B cell (primary cell): ENCODE data around the gene ARAP2. TPM values are rescaled to one million over a fixed set of nuclear protein-coding genes. Genes with fewer than 3 reads are reported as not detected.

Experiments
- ATAC-seq: fragments of 200-7000 bp; cut with Tn5 transposase; one replicate; pipeline ENCODE4 v1.10.0; 2021; ENCODE audit warnings: low read depth, mild to moderate bottlenecking, moderate number of reproducible peaks, moderate library complexity
- CTCF ChIA-PET: fragments of 350-600 bp; sonication (Branson Sonifier 250); formaldehyde crosslinking; loops from one replicate; lab custom pipeline; 2021; ENCODE audit warnings: antibody characterized with exemption, inconsistent platforms; lab: Charles Lee
- POLR2A ChIA-PET: fragments of 350-600 bp; sonication (Branson Sonifier 250); formaldehyde crosslinking; loops from one replicate; lab custom pipeline; 2021; ENCODE audit warnings: antibody characterized with exemption; lab: Charles Lee
- DNase-seq: peaks from one replicate; pipeline ENCODE4 v3.0.0; 2013
- H2AFZ ChIP-seq: 2 replicates; pipeline ENCODE4 v1.6.1; 2012; ENCODE audit warnings: mild to moderate bottlenecking, low read depth, low read length; ENCODE audit not compliant: insufficient read depth, poor library complexity, severe bottlenecking
- H3K27ac ChIP-seq, 2 donors: 1 replicate in 1 of 2; 2 replicates in 1 of 2; pipeline ENCODE4 v1.5.1; 2012 to 2013; ENCODE audit warnings: low read length in 2 of 2, mild to moderate bottlenecking in 2 of 2, moderate library complexity in 1 of 2
- H3K27me3 ChIP-seq, 4 experiments: fragments of 200-600 bp in 1 of 4; sonication (generic) in 1 of 4; replicated peaks in 1 of 4; 1 replicate in 2 of 4; 2 replicates in 2 of 4; pipeline versions ENCODE4 v1.6.1 to v1.7.0; 2013 to 2016; ENCODE audit warnings: low read length in 3 of 4, mild to moderate bottlenecking in 2 of 4, mixed read lengths in 1 of 4, moderate library complexity in 1 of 4; ENCODE audit not compliant: insufficient read depth in 4 of 4, control insufficient read depth in 3 of 4; ENCODE audit errors: control extremely low read depth in 1 of 4
- H3K36me3 ChIP-seq, 2 experiments: replicated peaks in 1 of 2; 1 replicate in 1 of 2; 2 replicates in 1 of 2; pipeline versions ENCODE4 v1.6.1 to v1.7.1; 2013; ENCODE audit warnings: low read length in 1 of 2; ENCODE audit not compliant: insufficient read depth in 2 of 2, control insufficient read depth in 1 of 2; ENCODE audit errors: control extremely low read depth in 1 of 2, extremely low read depth in 1 of 2
- H3K4me1 ChIP-seq, 2 donors: fragments of 200-600 bp in 1 of 2; sonication (generic) in 1 of 2; 1 replicate in 1 of 2; 2 replicates in 1 of 2; pipeline versions ENCODE4 v1.5.1 to v1.6.1; 2013 to 2017; ENCODE audit warnings: low read length in 2 of 2; ENCODE audit not compliant: control insufficient read depth in 2 of 2, insufficient read depth in 2 of 2
- H3K4me2 ChIP-seq: replicated peaks from 2 replicates; pipeline ENCODE3; 2012; ENCODE audit warnings: mild to moderate bottlenecking, low read depth, low read length; ENCODE audit not compliant: poor library complexity, severe bottlenecking
- H3K4me3 ChIP-seq, 5 experiments: fragments of 200-600 bp in 1 of 5; sonication (generic) in 1 of 5; 1 replicate in 3 of 5; 2 replicates in 2 of 5; pipeline versions ENCODE4 v1.5.1 to v1.7.0; 2011 to 2016; ENCODE audit warnings: low read length in 4 of 5, mild to moderate bottlenecking in 4 of 5, low read depth in 2 of 5, control low read depth in 1 of 5, moderate library complexity in 1 of 5; ENCODE audit not compliant: insufficient read depth in 1 of 5; ENCODE audit errors: control extremely low read depth in 1 of 5, extremely low read depth in 1 of 5
- H3K79me2 ChIP-seq: fragments of 200-600 bp; sonication (generic); one replicate; pipeline ENCODE4 v1.6.0; 2016; ENCODE audit warnings: low read length; ENCODE audit not compliant: control insufficient read depth, insufficient read depth
- H3K9ac ChIP-seq: fragments of 200-600 bp; sonication (generic); 2 replicates; pipeline ENCODE4 v1.6.1; 2017; ENCODE audit warnings: mild to moderate bottlenecking, low read length, moderate library complexity
- H3K9me3 ChIP-seq, 3 donors: one replicate each; pipeline versions ENCODE4 v1.6.1 to v1.7.1; 2013; ENCODE audit warnings: low read length in 2 of 3; ENCODE audit not compliant: control insufficient read depth in 2 of 3, insufficient read depth in 1 of 3; ENCODE audit errors: control extremely low read depth in 1 of 3
- H4K20me1 ChIP-seq: 2 replicates; pipeline ENCODE4 v1.6.0; 2012; ENCODE audit warnings: mild to moderate bottlenecking, low read length; ENCODE audit not compliant: insufficient read depth, control insufficient read depth, poor library complexity, severe bottlenecking
- H3K27ac Mint-ChIP-seq: one replicate; pipeline ENCODE4 v1.8.0; 2021; ENCODE audit warnings: mixed read lengths
- H3K27me3 Mint-ChIP-seq: one replicate; pipeline ENCODE4 v1.8.0; 2021; ENCODE audit warnings: mixed read lengths
- H3K4me1 Mint-ChIP-seq: one replicate; pipeline ENCODE4 v1.8.0; 2021; ENCODE audit warnings: mixed read lengths
- H3K4me3 Mint-ChIP-seq: one replicate; pipeline ENCODE4 v1.8.0; 2021; ENCODE audit warnings: mixed read lengths
- H3K9me3 Mint-ChIP-seq: one replicate; pipeline ENCODE4 v1.8.0; 2022; ENCODE audit warnings: mixed read lengths; ENCODE audit not compliant: insufficient read depth
- CTCF ChIP-seq: fragments of 200-600 bp; IDR thresholded peaks from one replicate; pipeline ENCODE4 v1.8.0; 2022; ENCODE audit warnings: antibody characterized with exemption, mild to moderate bottlenecking
- EZH2 ChIP-seq: IDR thresholded peaks from 2 replicates; pipeline ENCODE4 v1.6.1; 2012; ENCODE audit warnings: borderline replicate concordance, low read depth, mild to moderate bottlenecking, moderate library complexity, low read length; ENCODE audit not compliant: insufficient read depth, poor library complexity, severe bottlenecking
- WGBS: methylation state at CpG from one replicate; pipeline ENCODE4 v1.1.5; 2013; ENCODE audit warnings: missing lambda C conversion rate; ENCODE audit not compliant: insufficient coverage; 5-methylcytosine and 5-hydroxymethylcytosine counted together
- intact Hi-C: fragments of 100-400 bp; cut with micrococcal nuclease; formaldehyde crosslinking; loops from one replicate; pipeline ENCODE4 v1.10.0; 2022
- polyA plus RNA-seq: library from polyadenylated mRNA; depleted of rRNA; stranded (reverse); fragments of >200 nt; gene quantifications from 2 replicates; pipeline ENCODE4 v1.2.3, GENCODE V29; 2012
- total RNA-seq, 2 donors: library from RNA; stranded (reverse); fragments of 120-200 nt in 1 of 2; gene quantifications; 1 replicate in 1 of 2; 2 replicates in 1 of 2; pipeline versions ENCODE4 v1.2.3 to v1.2.4, GENCODE V29; 2013 to 2022

Gene ARAP2
- total and polyA plus RNA-seq, 2 donors (not counting 1 experiment from before 2014, with no cell fraction given): 13.2 to 88.0 TPM

- ATAC-seq (no peak), DNase-seq (no peak)
- no peak overlapping the region for H2AFZ ChIP-seq
- H3K9me3 ChIP-seq: no peaks in the 10 kb centered on the region
- no peak overlapping the region for H3K4me3 ChIP-seq
- ChIA-PET CTCF (no interaction called here), POLR2A (no interaction called here)
- no peak overlapping the region for H3K4me3 Mint-ChIP-seq
- H3K79me2 ChIP-seq: no peaks in the 10 kb centered on the region
- no peaks in the 10 kb centered on the region for H3K27me3 Mint-ChIP-seq
- no peaks in the 10 kb centered on the region for H3K36me3 ChIP-seq
- intact Hi-C loops: no loop called here
- no CpG with 5 or more reads among the region's 6 CpGs for WGBS
- H3K4me1 Mint-ChIP-seq: no peaks in the 10 kb centered on the region
- H3K4me2 ChIP-seq: no peak overlapping the region
- no peaks in the 10 kb centered on the region for H3K9me3 Mint-ChIP-seq
- H3K4me1 ChIP-seq: no peaks in the 10 kb centered on the region
- TF ChIP-seq CTCF: no peak
- TF ChIP-seq EZH2: no peak
- no peak overlapping the region for H3K9ac ChIP-seq
- H3K27ac ChIP-seq: no peak overlapping the region
- no peaks in the 10 kb centered on the region for H4K20me1 ChIP-seq
- H3K27ac Mint-ChIP-seq: no peak overlapping the region
- no peaks in the 10 kb centered on the region for H3K27me3 ChIP-seq
Measured at GRCh38 chr4:36024901-36025660, 219.2 kb downstream of the ARAP2 start.

- ChIA-PET POLR2A (no interaction called here), CTCF (no interaction called here)
- no peaks in the 10 kb centered on the region for H3K36me3 ChIP-seq
- Mint-ChIP-seq H3K4me1 (no peaks in the 10 kb centered on the region), H3K4me3 (no peak overlapping the region), H3K27ac (no peak overlapping the region), H3K9me3 (no peaks in the 10 kb centered on the region), H3K27me3 (no peaks in the 10 kb centered on the region)
- no peak overlapping the region for H3K4me3 ChIP-seq
- H4K20me1 ChIP-seq: no peaks in the 10 kb centered on the region
- H3K4me1 ChIP-seq: no peaks in the 10 kb centered on the region
- H3K9ac ChIP-seq: no peak overlapping the region
- ATAC-seq (no peak), DNase-seq (no peak)
- WGBS: 86% methylated on average over 2 of the region's 3 CpGs
- H3K27me3 ChIP-seq: no peaks in the 10 kb centered on the region
- H3K79me2 ChIP-seq: no peaks in the 10 kb centered on the region
- no peak overlapping the region for H3K4me2 ChIP-seq
- no peaks in the 10 kb centered on the region for H3K9me3 ChIP-seq
- intact Hi-C loops: no loop called here
- TF ChIP-seq EZH2: no peak
- TF ChIP-seq CTCF: no peak
- H3K27ac ChIP-seq: no peak overlapping the region
- H2AFZ ChIP-seq: no peak overlapping the region
Measured at GRCh38 chr4:36020351-36020750, 224.0 kb downstream of the ARAP2 start.

Other genes starting within 250 kb of the ARAP2 start
- not detected in 2 replicates for gene DTHD1, start 37.1 kb upstream of the ARAP2 start, total RNA-seq
- 0.04 and 0.06 TPM in 2 replicates for gene DTHD1, start 37.1 kb upstream of the ARAP2 start, polyA plus RNA-seq